Caco-2 (cell line): ENCODE measurements around the gene VAMP2. TPM values are rescaled to one million over a fixed set of nuclear protein-coding genes. Genes with fewer than 3 reads are reported as not detected.

Experiments used
- BruUV-seq: library from RNA; stranded (reverse); fragments of 400-500 nt; replicated peaks from 2 replicates; lab custom pipeline; 2021; lab: Mats Ljungman, UMichigan
- CTCF ChIA-PET: fragments of 300-600 bp; sonication (Branson Sonifier 250); formaldehyde crosslinking; loops from one replicate; lab custom pipeline; 2022; ENCODE audit warnings: antibody characterized with exemption; lab: Charles Lee
- POLR2A ChIA-PET: fragments of 300-600 bp; sonication (Branson Sonifier 250); formaldehyde crosslinking; loops from one replicate; lab custom pipeline; 2022; ENCODE audit warnings: antibody characterized with exemption; lab: Charles Lee
- DNase-seq, 2 experiments: peaks; one replicate each; pipeline versions ENCODE4 v3.0.0 to v3.0.0-alpha.2; 2020 to 2022
- H3K27me3 ChIP-seq: replicated peaks from 2 replicates; pipeline ENCODE4 v1.6.0; 2011; ENCODE audit warnings: low read length; ENCODE audit not compliant: control insufficient read depth, insufficient read depth
- H3K36me3 ChIP-seq: 2 replicates; pipeline ENCODE4 v1.5.1; 2011; ENCODE audit warnings: low read length; ENCODE audit not compliant: control insufficient read depth, insufficient read depth
- H3K4me1 ChIP-seq: fragments of 250-450 bp; sonication (Bioruptor Pico); 2 replicates; pipeline ENCODE4 v1.5.1; 2020; ENCODE audit warnings: mild to moderate bottlenecking
- H3K4me3 ChIP-seq: 2 replicates; pipeline ENCODE4 v1.5.1; 2011; ENCODE audit warnings: low read depth, mild to moderate bottlenecking, control low read depth, low read length
- H3K9me3 ChIP-seq: fragments of 250-450 bp; sonication (Bioruptor Pico); 2 replicates; pipeline ENCODE4 v1.5.1; 2020; ENCODE audit warnings: mild to moderate bottlenecking, moderate library complexity
- H3K27ac Mint-ChIP-seq: one replicate; pipeline ENCODE4 v1.8.0; 2022; ENCODE audit warnings: mixed read lengths; ENCODE audit not compliant: unreplicated experiment
- H3K27me3 Mint-ChIP-seq: one replicate; pipeline ENCODE4 v1.8.0; 2022; ENCODE audit warnings: mixed read lengths; ENCODE audit not compliant: insufficient read depth, unreplicated experiment
- H3K36me3 Mint-ChIP-seq: one replicate; pipeline ENCODE4 v1.8.0; 2022; ENCODE audit warnings: mild to moderate bottlenecking, mixed read lengths; ENCODE audit not compliant: insufficient read depth, unreplicated experiment
- H3K4me1 Mint-ChIP-seq: one replicate; pipeline ENCODE4 v1.8.0; 2022; ENCODE audit warnings: low read depth, mixed read lengths; ENCODE audit not compliant: unreplicated experiment
- H3K4me3 Mint-ChIP-seq: one replicate; pipeline ENCODE4 v1.8.0; 2022; ENCODE audit warnings: mild to moderate bottlenecking, moderate library complexity, mixed read lengths; ENCODE audit not compliant: unreplicated experiment
- H3K9me3 Mint-ChIP-seq: one replicate; pipeline ENCODE4 v1.8.0; 2022; ENCODE audit warnings: mixed read lengths; ENCODE audit not compliant: unreplicated experiment
- intact Hi-C: fragments of 100-400 bp; cut with micrococcal nuclease; formaldehyde crosslinking; loops from one replicate; pipeline ENCODE4 v1.10.0; 2022; ENCODE audit not compliant: unreplicated experiment
- total RNA-seq: library from RNA; stranded (reverse); gene quantifications from 2 replicates; pipeline ENCODE4 v1.2.3, GENCODE V29; 2022
- TF ChIP-seq, protein P1 (sequence below), 2 experiments: fragments of 200-600 bp in 1 of 2; IDR thresholded peaks; 1 replicate in 1 of 2; 2 replicates in 1 of 2; pipeline versions ENCODE4 v1.5.1 to v1.8.0; 2011 to 2022; ENCODE audit warnings: antibody characterized with exemption in 1 of 2, control low read depth in 1 of 2, inconsistent platforms in 1 of 2, low read depth in 1 of 2, low read length in 1 of 2, mild to moderate bottlenecking in 1 of 2, moderate library complexity in 1 of 2; ENCODE audit not compliant: insufficient read depth in 1 of 2, severe bottlenecking in 1 of 2, unreplicated experiment in 1 of 2

The VAMP2 gene
- total RNA-seq, 1 experiment from 2014 or later: 10.5 TPM

DNA sequence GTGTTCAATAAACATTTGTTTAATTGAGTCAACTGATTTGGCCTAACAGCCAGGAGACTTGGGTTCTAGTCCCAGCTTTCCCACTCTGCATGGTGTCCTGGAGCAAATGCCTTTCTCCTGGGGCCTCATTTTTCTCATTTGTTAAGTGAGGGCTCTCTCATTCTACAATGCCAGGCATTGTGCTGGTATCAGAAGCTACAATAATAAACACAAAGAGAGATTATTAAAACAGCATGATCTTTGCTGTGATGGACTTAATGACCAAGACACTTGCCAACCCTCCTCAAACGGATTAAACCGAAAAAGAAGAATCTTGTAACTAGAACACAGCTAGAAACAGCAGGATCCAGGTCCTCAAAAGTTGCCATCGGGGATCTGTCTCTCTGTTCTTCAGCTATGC, 4.8 kb upstream of the VAMP2 start:
- Histone ChIP-seq H3K9me3 (no peaks in the 10 kb centered on the region), H3K36me3 (no peaks in the 10 kb centered on the region), H3K4me1 (peaks cover 5% of the 10 kb centered on the region; the same call in 1 of the 2 replicates), H3K27me3 (no peaks in the 10 kb centered on the region), H3K4me3 (no peak overlapping the region)
- no peak for DNase-seq
- intact Hi-C loops: no loop called here
- TF ChIP-seq, protein P1, sequence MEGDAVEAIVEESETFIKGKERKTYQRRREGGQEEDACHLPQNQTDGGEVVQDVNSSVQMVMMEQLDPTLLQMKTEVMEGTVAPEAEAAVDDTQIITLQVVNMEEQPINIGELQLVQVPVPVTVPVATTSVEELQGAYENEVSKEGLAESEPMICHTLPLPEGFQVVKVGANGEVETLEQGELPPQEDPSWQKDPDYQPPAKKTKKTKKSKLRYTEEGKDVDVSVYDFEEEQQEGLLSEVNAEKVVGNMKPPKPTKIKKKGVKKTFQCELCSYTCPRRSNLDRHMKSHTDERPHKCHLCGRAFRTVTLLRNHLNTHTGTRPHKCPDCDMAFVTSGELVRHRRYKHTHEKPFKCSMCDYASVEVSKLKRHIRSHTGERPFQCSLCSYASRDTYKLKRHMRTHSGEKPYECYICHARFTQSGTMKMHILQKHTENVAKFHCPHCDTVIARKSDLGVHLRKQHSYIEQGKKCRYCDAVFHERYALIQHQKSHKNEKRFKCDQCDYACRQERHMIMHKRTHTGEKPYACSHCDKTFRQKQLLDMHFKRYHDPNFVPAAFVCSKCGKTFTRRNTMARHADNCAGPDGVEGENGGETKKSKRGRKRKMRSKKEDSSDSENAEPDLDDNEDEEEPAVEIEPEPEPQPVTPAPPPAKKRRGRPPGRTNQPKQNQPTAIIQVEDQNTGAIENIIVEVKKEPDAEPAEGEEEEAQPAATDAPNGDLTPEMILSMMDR (IDR thresholded peaks at IDR 0.05; ENCODE audit: insufficient read depth in 1 of 2, low read depth in 1 of 2, low read length in 1 of 2, severe bottlenecking in 1 of 2, unreplicated experiment in 1 of 2): no peak
- Mint-ChIP-seq H3K4me3 (no peak overlapping the region), H3K9me3 (no peaks in the 10 kb centered on the region), H3K27me3 (no peaks in the 10 kb centered on the region), H3K36me3 (peaks cover 6% of the 10 kb centered on the region), H3K4me1 (no peaks in the 10 kb centered on the region), H3K27ac (no peak overlapping the region)
- no TSS peak for BruUV-seq
- POLR2A ChIA-PET: no interaction called here
- CTCF ChIA-PET: no interaction called here

DNA sequence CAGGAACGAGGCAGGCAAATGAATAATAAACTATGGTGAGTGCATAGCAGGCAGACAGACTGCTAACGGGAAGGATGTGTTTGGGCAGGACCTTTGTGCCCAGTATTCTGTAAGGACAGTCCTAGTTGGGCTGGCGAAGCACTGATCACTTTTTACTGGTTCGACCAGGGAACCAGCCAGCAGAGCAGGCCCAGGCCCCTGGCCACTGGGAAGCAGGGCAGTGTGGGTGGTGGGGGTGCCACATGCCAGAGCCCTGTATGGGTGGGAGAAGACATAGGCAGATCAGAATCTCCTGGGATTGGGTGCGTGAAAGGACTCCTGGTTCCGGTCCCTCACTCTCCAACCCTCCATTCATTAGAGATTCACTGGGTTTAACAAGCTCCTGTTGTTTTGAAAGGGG, 4.0 kb upstream of the VAMP2 start:
- H3K9me3 Mint-ChIP-seq: no peaks in the 10 kb centered on the region
- intact Hi-C loops: no loop called here
- TF ChIP-seq, protein P1 (IDR thresholded peaks at IDR 0.05; ENCODE audit: insufficient read depth in 1 of 2, low read depth in 1 of 2, low read length in 1 of 2, severe bottlenecking in 1 of 2, unreplicated experiment in 1 of 2): no peak
- H3K36me3 Mint-ChIP-seq: peaks cover 7% of the 10 kb centered on the region
- CTCF ChIA-PET: no interaction called here
- no peak overlapping the region for H3K4me3 Mint-ChIP-seq
- no peak for DNase-seq
- no peaks in the 10 kb centered on the region for H3K9me3 ChIP-seq
- H3K4me1 Mint-ChIP-seq: no peaks in the 10 kb centered on the region
- no peaks in the 10 kb centered on the region for H3K36me3 ChIP-seq
- no TSS peak for BruUV-seq
- no peak overlapping the region for H3K27ac Mint-ChIP-seq
- no peaks in the 10 kb centered on the region for H3K27me3 Mint-ChIP-seq
- peaks cover 7% of the 10 kb centered on the region; the same call in 1 of the 2 replicates for H3K4me1 ChIP-seq
- H3K4me3 ChIP-seq: no peak overlapping the region
- no peaks in the 10 kb centered on the region for H3K27me3 ChIP-seq
- POLR2A ChIA-PET: no interaction called here

DNA sequence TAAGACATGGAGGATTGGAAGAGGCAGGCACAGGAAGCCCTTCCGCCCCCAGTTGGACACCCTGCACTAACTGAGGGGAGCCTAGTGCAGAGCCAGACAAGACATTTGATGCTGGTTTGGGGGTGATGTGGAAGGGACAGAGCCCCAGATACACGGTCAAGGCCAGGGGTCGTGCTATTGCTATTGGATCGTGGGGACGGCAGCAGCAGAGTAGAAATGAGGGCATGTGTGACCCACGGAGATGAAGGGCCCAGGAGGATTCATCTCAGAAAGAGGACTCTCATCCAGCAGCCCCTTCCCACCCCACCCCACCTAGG, 2.0 kb upstream of the VAMP2 start:
- intact Hi-C loops: no loop called here
- Histone ChIP-seq H3K4me1 (peaks cover 9% of the 10 kb centered on the region; the same call in 1 of the 2 replicates), H3K27me3 (no peaks in the 10 kb centered on the region), H3K9me3 (no peaks in the 10 kb centered on the region), H3K36me3 (no peaks in the 10 kb centered on the region), H3K4me3 (no peak overlapping the region)
- Mint-ChIP-seq H3K9me3 (no peaks in the 10 kb centered on the region), H3K4me1 (peaks cover 5% of the 10 kb centered on the region), H3K4me3 (no peak overlapping the region), H3K27ac (no peak overlapping the region), H3K27me3 (no peaks in the 10 kb centered on the region), H3K36me3 (peaks cover 23% of the 10 kb centered on the region)
- DNase-seq: no peak
- TF ChIP-seq, protein P1 (IDR thresholded peaks at IDR 0.05; ENCODE audit: insufficient read depth in 1 of 2, low read depth in 1 of 2, low read length in 1 of 2, severe bottlenecking in 1 of 2, unreplicated experiment in 1 of 2): no peak
- BruUV-seq: no TSS peak
- CTCF ChIA-PET: no interaction called here
- POLR2A ChIA-PET: interaction anchor here (1.7 kb wide), 1 partner anchor 9 kb away, joined by 14 read pairs; no protein-coding TSS in a partner anchor
